IMR-90 (cell line): ENCODE measurements around the gene PPFIBP2. TPM values are rescaled to one million over a fixed set of nuclear protein-coding genes. Genes with fewer than 3 reads are reported as not detected.

Experiments
- ATAC-seq: fragments of 200-7000 bp; cut with Tn5 transposase; 2 replicates; pipeline ENCODE4 v1.9.1; 2020; ENCODE audit warnings: low read depth, mild to moderate bottlenecking, moderate library complexity
- BruUV-seq: library from RNA; stranded (reverse); fragments of 400-500 nt; replicated peaks from 2 replicates; lab custom pipeline; 2021; lab: Mats Ljungman, UMichigan
- CTCF ChIA-PET: fragments of 300-600 bp; formaldehyde crosslinking; extraction: SDS; loops from one replicate; lab custom pipeline; 2021; ENCODE audit warnings: antibody characterized with exemption; lab: Yijun Ruan, JAX
- POLR2A ChIA-PET: fragments of 300-600 bp; sonication (Branson Sonifier 250); formaldehyde crosslinking; loops from one replicate; lab custom pipeline; 2022; ENCODE audit warnings: antibody characterized with exemption; ENCODE audit not compliant: unreplicated experiment; lab: Charles Lee
- DNase-seq: peaks from one replicate; pipeline ENCODE4 v3.0.0; 2013
- H2AFZ ChIP-seq: replicated peaks from 2 replicates; pipeline ENCODE3; 2013; ENCODE audit warnings: low read length, mild to moderate bottlenecking; ENCODE audit not compliant: poor library complexity
- H2AK5ac ChIP-seq: 2 replicates; pipeline ENCODE4 v1.6.1; 2013; ENCODE audit warnings: low read depth, low read length, inconsistent platforms
- H2AK9ac ChIP-seq: replicated peaks from 2 replicates; pipeline ENCODE3; 2013; ENCODE audit warnings: mild to moderate bottlenecking, low read depth, low read length, moderate library complexity; ENCODE audit not compliant: poor library complexity
- H2BK120ac ChIP-seq: 2 replicates; pipeline ENCODE4 v1.6.1; 2013; ENCODE audit warnings: low read depth, low read length, inconsistent platforms
- H2BK15ac ChIP-seq: 3 replicates; pipeline ENCODE4 v1.6.1; 2013; ENCODE audit warnings: low read depth, low read length, inconsistent platforms
- H2BK20ac ChIP-seq: 2 replicates; pipeline ENCODE4 v1.6.1; 2013; ENCODE audit warnings: low read depth, mild to moderate bottlenecking, inconsistent platforms, low read length, moderate library complexity
- H2BK5ac ChIP-seq: 2 replicates; pipeline ENCODE4 v1.6.1; 2013; ENCODE audit warnings: mild to moderate bottlenecking, low read depth, low read length, inconsistent platforms; ENCODE audit not compliant: poor library complexity, severe bottlenecking
- H3K14ac ChIP-seq: replicated peaks from 2 replicates; pipeline ENCODE4 v1.6.1; 2013; ENCODE audit warnings: low read depth, low read length, inconsistent platforms
- H3K18ac ChIP-seq: 2 replicates; pipeline ENCODE4 v1.6.1; 2013; ENCODE audit warnings: low read depth, low read length, control low read depth
- H3K23ac ChIP-seq: 2 replicates; pipeline ENCODE4 v1.6.1; 2013; ENCODE audit warnings: low read depth, low read length, inconsistent platforms
- H3K27ac ChIP-seq: 2 replicates; pipeline ENCODE4 v1.5.1; 2013; ENCODE audit warnings: mild to moderate bottlenecking, control low read depth, low read length; ENCODE audit not compliant: insufficient read depth
- H3K27me3 ChIP-seq: 2 replicates; pipeline ENCODE4 v1.6.1; 2013; ENCODE audit warnings: low read length; ENCODE audit not compliant: control insufficient read depth, insufficient read depth
- H3K36me3 ChIP-seq: 2 replicates; pipeline ENCODE4 v1.6.1; 2013; ENCODE audit warnings: low read length, mixed read lengths; ENCODE audit not compliant: control insufficient read depth, insufficient read depth
- H3K4ac ChIP-seq: 2 replicates; pipeline ENCODE4 v1.6.1; 2013; ENCODE audit warnings: low read depth, low read length, inconsistent platforms
- H3K4me1 ChIP-seq: 2 replicates; pipeline ENCODE4 v1.6.1; 2013; ENCODE audit warnings: low read length, mixed read lengths; ENCODE audit not compliant: control insufficient read depth, insufficient read depth
- H3K4me2 ChIP-seq: 2 replicates; pipeline ENCODE4 v1.6.1; 2013; ENCODE audit warnings: low read depth, mild to moderate bottlenecking, control low read depth, low read length, moderate library complexity
- H3K4me3 ChIP-seq: 2 replicates; pipeline ENCODE4 v1.5.1; 2013; ENCODE audit warnings: low read depth, mild to moderate bottlenecking, control low read depth, low read length, moderate library complexity; ENCODE audit not compliant: insufficient read depth
- H3K56ac ChIP-seq: 2 replicates; pipeline ENCODE4 v1.6.1; 2013; ENCODE audit warnings: low read length, inconsistent platforms; ENCODE audit not compliant: insufficient read depth; ENCODE audit errors: extremely low read depth
- H3K79me1 ChIP-seq, 2 experiments: 2 replicates each; pipeline ENCODE4 v1.6.1; 2013; ENCODE audit warnings: low read length in 2 of 2, inconsistent platforms in 1 of 2, low read depth in 1 of 2
- H3K9ac ChIP-seq: 2 replicates; pipeline ENCODE4 v1.6.1; 2013; ENCODE audit warnings: low read depth, low read length, control low read depth
- H3K9me1 ChIP-seq: 2 replicates; pipeline ENCODE4 v1.6.1; 2013; ENCODE audit warnings: low read length, inconsistent platforms; ENCODE audit not compliant: insufficient read depth
- H3K9me3 ChIP-seq: 2 replicates; pipeline ENCODE4 v1.6.1; 2013; ENCODE audit warnings: low read length; ENCODE audit not compliant: control insufficient read depth, insufficient read depth
- H4K20me1 ChIP-seq: 2 replicates; pipeline ENCODE4 v1.6.1; 2013; ENCODE audit warnings: low read length, inconsistent platforms; ENCODE audit not compliant: insufficient read depth
- H4K5ac ChIP-seq: 2 replicates; pipeline ENCODE4 v1.6.1; 2013; ENCODE audit warnings: mild to moderate bottlenecking, low read depth, low read length, control low read depth
- H4K8ac ChIP-seq, 2 experiments: 2 replicates each; pipeline ENCODE4 v1.6.1; 2013; ENCODE audit warnings: low read depth in 2 of 2, low read length in 2 of 2, control low read depth in 1 of 2, inconsistent platforms in 1 of 2
- H4K91ac ChIP-seq: 2 replicates; pipeline ENCODE4 v1.6.1; 2013; ENCODE audit warnings: low read depth, low read length, inconsistent platforms; ENCODE audit not compliant: insufficient read depth
- CHD1 ChIP-seq: IDR thresholded peaks from 2 replicates; pipeline ENCODE4 v1.6.1; 2012; ENCODE audit warnings: low read depth, low read length, improper control_type of control experiment
- MAFK ChIP-seq: IDR thresholded peaks from 2 replicates; pipeline ENCODE4 v1.6.1; 2012; ENCODE audit warnings: low read depth, low read length, improper control_type of control experiment
- POLR2A ChIP-seq: IDR thresholded peaks from 2 replicates; pipeline ENCODE4 v1.6.1; 2012; ENCODE audit warnings: mild to moderate bottlenecking, low read depth, low read length
- RAD21 ChIP-seq: IDR thresholded peaks from 2 replicates; pipeline ENCODE4 v1.6.1; 2012; ENCODE audit warnings: low read length, improper control_type of control experiment
- SMC3 ChIP-seq: fragments of 150-350 bp; IDR thresholded peaks from 2 replicates; pipeline ENCODE4 v1.6.1; 2016; ENCODE audit warnings: low read depth, mild to moderate bottlenecking, antibody characterized with exemption, low read length, moderate library complexity
- WGBS, 2 experiments: methylation state at CpG; one replicate each; pipeline versions ENCODE4 v1.1.5 to v1.1.7; 2013; ENCODE audit warnings: missing lambda C conversion rate in 2 of 2; ENCODE audit not compliant: insufficient read length in 1 of 2; ENCODE audit errors: extremely low coverage in 2 of 2; 5-methylcytosine and 5-hydroxymethylcytosine counted together
- dilution Hi-C: fragments of 300-500 bp; cut with HindIII; formaldehyde crosslinking; loops from one replicate; pipeline ENCODE4 v1.14.3; 2018; ENCODE audit warnings: low sequenced_read_pairs; ENCODE audit not compliant: unreplicated experiment
- in situ Hi-C: fragments of 300-500 bp; cut with MboI; formaldehyde crosslinking; loops from 3 replicates; pipeline ENCODE4 v1.14.3; 2019; ENCODE audit warnings: low sequenced_read_pairs, inconsistent platforms, mixed read lengths
- intact Hi-C: fragments of 100-400 bp; cut with micrococcal nuclease; formaldehyde crosslinking; loops from 2 replicates; pipeline ENCODE4 v1.10.0; 2022
- polyA plus RNA-seq, 3 experiments: library from polyadenylated mRNA; depleted of rRNA; stranded (reverse); fragments of >200 nt; gene quantifications; 2 replicates each; pipeline ENCODE4 v1.2.3, GENCODE V29; 2012; ENCODE audit warnings: low replicate concordance in 1 of 3
- total RNA-seq: library from RNA; depleted of rRNA; stranded (reverse); fragments of >200 nt; gene quantifications from 2 replicates; pipeline ENCODE4 v1.2.3, GENCODE V29; 2012

The PPFIBP2 gene
- total and polyA plus RNA-seq, 2 of the 4 experiments (the other 2 are of a cell fraction): 6.0 to 11.8 TPM

DNA sequence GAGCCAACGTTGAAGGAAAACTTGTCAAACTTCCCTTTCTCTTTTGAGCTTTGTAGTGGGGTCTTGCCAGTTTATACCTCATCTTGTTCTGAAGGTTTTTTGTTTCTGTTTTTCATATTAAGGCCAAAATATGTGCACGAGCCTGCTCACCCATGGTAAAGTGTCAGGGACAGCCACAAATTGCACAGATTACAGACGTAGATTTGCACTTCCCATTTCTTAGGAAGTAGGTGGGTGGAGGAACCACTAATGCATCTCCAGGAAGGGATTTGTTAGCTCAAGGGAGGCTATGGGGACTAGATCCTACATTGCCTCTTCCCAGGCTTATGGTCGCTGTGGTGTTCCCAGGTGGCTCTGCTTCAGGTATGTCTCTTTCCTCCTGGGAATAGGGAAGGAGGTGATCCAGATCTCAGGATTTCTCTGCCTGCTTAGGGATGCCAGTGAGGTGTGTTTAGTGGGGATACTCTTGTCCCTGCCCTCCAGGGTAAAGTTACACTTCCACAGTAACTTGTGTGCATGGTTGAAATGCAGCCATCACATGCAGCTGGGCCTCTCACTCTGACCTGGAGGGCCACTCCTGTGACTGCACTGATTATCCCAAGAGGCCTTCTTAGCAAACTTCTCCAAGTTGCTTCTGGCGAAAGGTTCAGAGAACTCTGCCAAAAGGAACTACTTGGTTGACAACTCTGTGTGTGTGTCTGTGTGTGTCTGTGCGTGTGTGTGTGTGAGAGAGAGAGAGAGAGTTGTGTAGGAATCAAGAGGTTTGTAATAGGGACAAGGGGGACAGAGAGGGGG, 9.8 kb downstream of the PPFIBP2 start:
- no peak overlapping the region for H3K18ac ChIP-seq
- no peak overlapping the region for H3K23ac ChIP-seq
- H3K56ac ChIP-seq: no peak overlapping the region
- H3K9me3 ChIP-seq: no peaks in the 10 kb centered on the region
- no peak for TF ChIP-seq CHD1
- no peak for TF ChIP-seq SMC3
- TF ChIP-seq POLR2A: no peak
- no peak for TF ChIP-seq MAFK
- no peak for TF ChIP-seq RAD21
- H4K5ac ChIP-seq: no peak overlapping the region
- H3K4me3 ChIP-seq: no peak overlapping the region
- in situ Hi-C loops (no loop called here), intact Hi-C loops (no loop called here), dilution Hi-C loops (no loop called here)
- H4K8ac ChIP-seq: no peak overlapping the region
- no TSS peak for BruUV-seq
- no peak overlapping the region for H3K4me2 ChIP-seq
- H2BK120ac ChIP-seq: no peak overlapping the region
- H3K4ac ChIP-seq: no peak overlapping the region
- no peak overlapping the region for H2BK20ac ChIP-seq
- no peak overlapping the region for H2BK5ac ChIP-seq
- H3K36me3 ChIP-seq: no peaks in the 10 kb centered on the region
- ATAC-seq (no peak), DNase-seq (no peak)
- no peaks in the 10 kb centered on the region for H3K4me1 ChIP-seq
- no peak overlapping the region for H3K14ac ChIP-seq
- whole genome bisulfite sequencing, 2 experiments: no CpG with 5 or more reads among the region's 6 CpGs
- CTCF ChIA-PET: no interaction called here
- H4K91ac ChIP-seq: no peak overlapping the region
- no peak overlapping the region for H2AFZ ChIP-seq
- H3K9me1 ChIP-seq: no peaks in the 10 kb centered on the region; the same call in 1 of the 2 replicates
- no peak overlapping the region for H2AK9ac ChIP-seq
- no peak overlapping the region for H2AK5ac ChIP-seq
- no peak overlapping the region for H3K27ac ChIP-seq
- no peak overlapping the region for H2BK15ac ChIP-seq
- H3K9ac ChIP-seq: no peak overlapping the region
- H3K27me3 ChIP-seq: peaks cover 10% of the 10 kb centered on the region
- H3K79me1 ChIP-seq: no peaks in the 10 kb centered on the region
- POLR2A ChIA-PET: interaction anchor here (0.8 kb wide), 1 partner anchor 154 kb away, joined by 3 read pairs; no protein-coding TSS in a partner anchor
- no peaks in the 10 kb centered on the region for H4K20me1 ChIP-seq
